Neutrophil (primary cell): ENCODE results near the gene TRABD2B.

ENCODE experiments used
- H3K27ac ChIP-seq: fragments of 200-600 bp; sonication (generic); 2 replicates; pipeline ENCODE4 v1.5.1; 2016; ENCODE audit warnings: mild to moderate bottlenecking, moderate library complexity
- H3K27me3 ChIP-seq: fragments of 200-600 bp; sonication (generic); 2 replicates; pipeline ENCODE4 v1.6.0; 2016; ENCODE audit warnings: mild to moderate bottlenecking
- H3K36me3 ChIP-seq: fragments of 200-600 bp; sonication (generic); 2 replicates; pipeline ENCODE4 v1.5.1; 2017
- H3K4me1 ChIP-seq, 2 experiments: fragments of 200-600 bp in 1 of 2; sonication (generic) in 1 of 2; 1 replicate in 1 of 2; 2 replicates in 1 of 2; pipeline versions ENCODE4 v1.5.1 to v1.6.1; 2013 to 2016; ENCODE audit warnings: low read depth in 1 of 2, low read length in 1 of 2, mild to moderate bottlenecking in 1 of 2, moderate library complexity in 1 of 2; ENCODE audit not compliant: control insufficient read depth in 1 of 2, insufficient read depth in 1 of 2
- H3K4me3 ChIP-seq, 2 experiments: fragments of 200-600 bp in 1 of 2; sonication (generic) in 1 of 2; 1 replicate in 1 of 2; 2 replicates in 1 of 2; pipeline ENCODE4 v1.5.1; 2013 to 2016; ENCODE audit warnings: low read depth in 1 of 2, low read length in 1 of 2, mild to moderate bottlenecking in 1 of 2, moderate library complexity in 1 of 2
- H3K9me3 ChIP-seq: fragments of 200-600 bp; sonication (generic); 2 replicates; pipeline ENCODE4 v1.5.1; 2016
- CTCF ChIP-seq: fragments of 200-600 bp; sonication (generic); IDR thresholded peaks from 2 replicates; pipeline ENCODE4 v1.5.1; 2016; ENCODE audit warnings: antibody characterized with exemption

The TRABD2B gene

GRCh38 chr1:48026275-48026674, 29.1 kb upstream of the TRABD2B start:
- H3K4me3 ChIP-seq = no peak overlapping the region
- H3K36me3 ChIP-seq = no peaks in the 10 kb centered on the region
- no peaks in the 10 kb centered on the region for H3K4me1 ChIP-seq
- no peak for TF ChIP-seq CTCF
- H3K9me3 ChIP-seq = no peaks in the 10 kb centered on the region
- no peaks in the 10 kb centered on the region for H3K27me3 ChIP-seq
- H3K27ac ChIP-seq = no peak overlapping the region

- no peaks in the 10 kb centered on the region for H3K9me3 ChIP-seq
- H3K36me3 ChIP-seq = no peaks in the 10 kb centered on the region
- no peak overlapping the region for H3K27ac ChIP-seq
- no peak for TF ChIP-seq CTCF
- no peaks in the 10 kb centered on the region for H3K4me1 ChIP-seq
- H3K27me3 ChIP-seq = peaks cover 2% of the 10 kb centered on the region
- no peak overlapping the region for H3K4me3 ChIP-seq
Observed at GRCh38 chr1:48025076-48025475, 27.9 kb upstream of the TRABD2B start.

- H3K27ac ChIP-seq = no peak overlapping the region
- no peak overlapping the region for H3K4me3 ChIP-seq
- H3K27me3 ChIP-seq = peaks cover 8% of the 10 kb centered on the region
- H3K4me1 ChIP-seq = no peaks in the 10 kb centered on the region
- no peaks in the 10 kb centered on the region for H3K9me3 ChIP-seq
- TF ChIP-seq CTCF = no peak
- no peaks in the 10 kb centered on the region for H3K36me3 ChIP-seq
Observed at GRCh38 chr1:48023488-48023887, 26.3 kb upstream of the TRABD2B start.

- H3K4me1 ChIP-seq = no peaks in the 10 kb centered on the region
- no peak overlapping the region for H3K27ac ChIP-seq
- TF ChIP-seq CTCF = no peak
- no peak overlapping the region for H3K4me3 ChIP-seq
- H3K36me3 ChIP-seq = no peaks in the 10 kb centered on the region
- H3K27me3 ChIP-seq = peaks cover 8% of the 10 kb centered on the region
- H3K9me3 ChIP-seq = no peaks in the 10 kb centered on the region
Observed at GRCh38 chr1:48022306-48022705, 25.1 kb upstream of the TRABD2B start.

GRCh38 chr1:48021792-48022191, 24.6 kb upstream of the TRABD2B start:
- no peak overlapping the region for H3K27ac ChIP-seq
- no peak overlapping the region for H3K4me3 ChIP-seq
- no peaks in the 10 kb centered on the region for H3K4me1 ChIP-seq
- peaks cover 10% of the 10 kb centered on the region for H3K27me3 ChIP-seq
- no peak for TF ChIP-seq CTCF
- H3K36me3 ChIP-seq = no peaks in the 10 kb centered on the region
- H3K9me3 ChIP-seq = no peaks in the 10 kb centered on the region

- H3K27ac ChIP-seq = no peak overlapping the region
Observed at GRCh38 chr1:48019714-48020315, 22.6 kb upstream of the TRABD2B start.

More at GRCh38 chr1:48019714-48020315, 22.6 kb upstream of the TRABD2B start:
- TF ChIP-seq CTCF = no peak
- Histone ChIP-seq H3K27me3 (peaks cover 28% of the 10 kb centered on the region), H3K9me3 (no peaks in the 10 kb centered on the region), H3K36me3 (no peaks in the 10 kb centered on the region), H3K4me1 (no peaks in the 10 kb centered on the region), H3K4me3 (no peak overlapping the region)
